ENCODE results near the gene KCNK5.

DNA sequence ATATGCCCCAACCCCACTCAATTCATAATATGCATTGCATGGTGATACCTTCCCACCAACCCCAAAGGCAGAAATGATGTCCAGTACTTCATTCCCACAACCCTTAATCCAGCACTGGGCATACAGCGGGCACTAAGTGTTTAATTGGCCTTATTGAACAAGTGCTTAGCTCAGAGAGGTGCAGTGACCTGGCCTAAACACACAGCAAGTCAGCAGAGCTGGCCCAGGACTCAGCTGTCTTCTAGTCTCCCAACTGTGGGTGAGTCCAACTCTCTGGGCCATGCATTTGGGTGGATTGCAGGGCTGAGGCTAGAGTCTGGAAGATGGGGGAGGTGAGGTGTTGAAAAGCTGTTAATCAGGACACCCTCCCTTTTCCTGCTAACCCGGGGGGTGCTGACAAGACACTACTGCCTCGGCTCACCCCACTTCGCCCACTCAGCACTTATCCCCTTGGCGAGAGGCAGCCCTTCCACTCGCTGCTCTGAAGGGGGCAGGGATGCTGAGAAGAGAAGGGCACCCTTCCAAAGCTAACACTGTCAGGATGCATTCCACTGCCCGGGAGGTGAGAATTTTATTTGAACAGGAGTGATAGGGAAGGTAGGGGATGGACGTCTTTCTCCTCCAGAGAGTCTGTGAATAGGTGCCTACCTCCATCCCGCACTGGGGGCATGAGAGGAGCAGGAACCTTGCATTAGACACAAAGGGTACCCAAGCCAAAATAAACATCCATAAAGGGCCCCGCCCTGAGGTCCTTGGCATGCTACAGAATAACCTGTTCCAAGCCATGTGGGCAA, 14.2 kb downstream of the KCNK5 start:
- no peak for TF ChIP-seq POLR2A (IDR thresholded peaks at IDR 0.05; ENCODE audit: low read depth)
- TF ChIP-seq, protein P1, sequence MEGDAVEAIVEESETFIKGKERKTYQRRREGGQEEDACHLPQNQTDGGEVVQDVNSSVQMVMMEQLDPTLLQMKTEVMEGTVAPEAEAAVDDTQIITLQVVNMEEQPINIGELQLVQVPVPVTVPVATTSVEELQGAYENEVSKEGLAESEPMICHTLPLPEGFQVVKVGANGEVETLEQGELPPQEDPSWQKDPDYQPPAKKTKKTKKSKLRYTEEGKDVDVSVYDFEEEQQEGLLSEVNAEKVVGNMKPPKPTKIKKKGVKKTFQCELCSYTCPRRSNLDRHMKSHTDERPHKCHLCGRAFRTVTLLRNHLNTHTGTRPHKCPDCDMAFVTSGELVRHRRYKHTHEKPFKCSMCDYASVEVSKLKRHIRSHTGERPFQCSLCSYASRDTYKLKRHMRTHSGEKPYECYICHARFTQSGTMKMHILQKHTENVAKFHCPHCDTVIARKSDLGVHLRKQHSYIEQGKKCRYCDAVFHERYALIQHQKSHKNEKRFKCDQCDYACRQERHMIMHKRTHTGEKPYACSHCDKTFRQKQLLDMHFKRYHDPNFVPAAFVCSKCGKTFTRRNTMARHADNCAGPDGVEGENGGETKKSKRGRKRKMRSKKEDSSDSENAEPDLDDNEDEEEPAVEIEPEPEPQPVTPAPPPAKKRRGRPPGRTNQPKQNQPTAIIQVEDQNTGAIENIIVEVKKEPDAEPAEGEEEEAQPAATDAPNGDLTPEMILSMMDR (IDR thresholded peaks at IDR 0.05), result no peak
